SU-DHL-6 (cell line): ENCODE results near the gene RHCG.

ENCODE experiments used
- H2AFZ ChIP-seq: fragments of 200-600 bp; sonication (generic); 2 replicates; pipeline ENCODE4 v1.6.1; 2014; ENCODE audit warnings: low read depth, mild to moderate bottlenecking, moderate library complexity, mixed read lengths, antibody characterized with exemption, low read length; ENCODE audit not compliant: severe bottlenecking
- H3F3A ChIP-seq: fragments of 200-600 bp; shearing (Covaris generic); 2 replicates; pipeline ENCODE4 v1.6.0; 2016; ENCODE audit warnings: antibody characterized with exemption, mild to moderate bottlenecking; ENCODE audit not compliant: insufficient read depth
- H3K27ac ChIP-seq: fragments of 200-600 bp; sonication (generic); 2 replicates; pipeline ENCODE4 v1.5.1; 2016; ENCODE audit warnings: low read depth, mild to moderate bottlenecking, low read length, moderate library complexity, mixed read lengths
- H3K27me3 ChIP-seq: fragments of 200-600 bp; sonication (generic), shearing (Covaris generic); 2 replicates; pipeline ENCODE4 v1.6.0; 2014; ENCODE audit warnings: mild to moderate bottlenecking, low read length
- H3K36me3 ChIP-seq: fragments of 200-600 bp; sonication (generic); 2 replicates; pipeline ENCODE4 v1.6.1; 2014; ENCODE audit warnings: mild to moderate bottlenecking, low read length, mixed read lengths
- H3K4me2 ChIP-seq: fragments of 300-600, 200-600 bp; shearing (Covaris generic), sonication (generic); 2 replicates; pipeline ENCODE4 v1.6.0; 2014; ENCODE audit warnings: low read length, low read depth, mild to moderate bottlenecking; ENCODE audit not compliant: poor library complexity, severe bottlenecking
- H3K4me3 ChIP-seq: fragments of 200-600 bp; sonication (generic); 2 replicates; pipeline ENCODE4 v1.5.1; 2014; ENCODE audit warnings: antibody characterized with exemption, low read length, mild to moderate bottlenecking, mixed read lengths; ENCODE audit not compliant: insufficient read depth, poor library complexity, severe bottlenecking
- H3K79me2 ChIP-seq: fragments of 200-600 bp; sonication (generic); 2 replicates; pipeline ENCODE4 v1.6.1; 2014; ENCODE audit warnings: mild to moderate bottlenecking, low read length, moderate library complexity; ENCODE audit not compliant: insufficient read depth
- H3K9ac ChIP-seq: fragments of 200-600 bp; sonication (generic); 2 replicates; pipeline ENCODE4 v1.7.0; 2014; ENCODE audit warnings: mild to moderate bottlenecking, low read length
- H3K9me2 ChIP-seq: fragments of 200-600 bp; sonication (generic); replicated peaks from 2 replicates; pipeline ENCODE4 v1.6.1; 2014; ENCODE audit warnings: low read length; ENCODE audit not compliant: insufficient read depth
- H3K9me3 ChIP-seq: fragments of 200-600 bp; sonication (generic); 2 replicates; pipeline ENCODE4 v1.6.1; 2014; ENCODE audit warnings: low read length, mixed read lengths; ENCODE audit not compliant: insufficient read depth
- H4K20me1 ChIP-seq: fragments of 200-600 bp; sonication (generic); 2 replicates; pipeline ENCODE4 v1.6.1; 2014; ENCODE audit warnings: low read depth, mild to moderate bottlenecking, antibody characterized with exemption, low read length, moderate library complexity, mixed read lengths
- EZH2phosphoT487 ChIP-seq: fragments of 200-600 bp; sonication (generic), shearing (Covaris generic); conservative IDR thresholded peaks from 2 replicates; pipeline ENCODE4 v1.6.1; 2018; ENCODE audit warnings: mild to moderate bottlenecking, antibody characterized with exemption, low read length, moderate library complexity, mixed read lengths
- TF ChIP-seq, protein P1 (sequence below): fragments of 200-600 bp; sonication (generic); IDR thresholded peaks from one replicate; pipeline ENCODE4 v1.5.1; 2017; ENCODE audit warnings: antibody characterized with exemption, mild to moderate bottlenecking, low read length, moderate library complexity; ENCODE audit not compliant: insufficient read depth, poor library complexity, severe bottlenecking

The RHCG gene

DNA sequence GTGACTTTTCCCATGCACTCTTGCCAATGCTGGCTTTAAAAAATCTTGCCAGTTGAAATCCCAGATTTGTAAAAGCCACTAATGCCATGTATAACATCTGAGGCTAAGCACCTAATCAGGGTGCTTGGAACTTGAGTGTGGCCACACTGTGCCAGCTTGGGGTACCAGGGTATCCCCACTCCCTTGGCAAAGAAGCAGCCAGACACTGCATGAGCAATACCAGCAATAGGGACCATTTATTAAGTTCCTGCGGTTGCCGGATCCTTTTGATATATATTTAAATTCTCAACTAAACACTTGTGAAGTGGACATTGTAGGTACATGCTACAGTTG lies 2.2 kb upstream of the RHCG start:
- Histone ChIP-seq H3K9ac (no peak overlapping the region), H3K27me3 (no peaks in the 10 kb centered on the region), H3K79me2 (no peaks in the 10 kb centered on the region), H3K9me2 (no peaks in the 10 kb centered on the region), H3K9me3 (no peaks in the 10 kb centered on the region), H2AFZ (no peak overlapping the region), H3K4me3 (no peak overlapping the region), H3F3A (no peaks in the 10 kb centered on the region), H4K20me1 (no peaks in the 10 kb centered on the region), H3K27ac (no peak overlapping the region), H3K4me2 (no peak overlapping the region), H3K36me3 (no peaks in the 10 kb centered on the region)
- no peak for TF ChIP-seq EZH2phosphoT487
- TF ChIP-seq, protein P1, sequence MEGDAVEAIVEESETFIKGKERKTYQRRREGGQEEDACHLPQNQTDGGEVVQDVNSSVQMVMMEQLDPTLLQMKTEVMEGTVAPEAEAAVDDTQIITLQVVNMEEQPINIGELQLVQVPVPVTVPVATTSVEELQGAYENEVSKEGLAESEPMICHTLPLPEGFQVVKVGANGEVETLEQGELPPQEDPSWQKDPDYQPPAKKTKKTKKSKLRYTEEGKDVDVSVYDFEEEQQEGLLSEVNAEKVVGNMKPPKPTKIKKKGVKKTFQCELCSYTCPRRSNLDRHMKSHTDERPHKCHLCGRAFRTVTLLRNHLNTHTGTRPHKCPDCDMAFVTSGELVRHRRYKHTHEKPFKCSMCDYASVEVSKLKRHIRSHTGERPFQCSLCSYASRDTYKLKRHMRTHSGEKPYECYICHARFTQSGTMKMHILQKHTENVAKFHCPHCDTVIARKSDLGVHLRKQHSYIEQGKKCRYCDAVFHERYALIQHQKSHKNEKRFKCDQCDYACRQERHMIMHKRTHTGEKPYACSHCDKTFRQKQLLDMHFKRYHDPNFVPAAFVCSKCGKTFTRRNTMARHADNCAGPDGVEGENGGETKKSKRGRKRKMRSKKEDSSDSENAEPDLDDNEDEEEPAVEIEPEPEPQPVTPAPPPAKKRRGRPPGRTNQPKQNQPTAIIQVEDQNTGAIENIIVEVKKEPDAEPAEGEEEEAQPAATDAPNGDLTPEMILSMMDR: no peak

DNA sequence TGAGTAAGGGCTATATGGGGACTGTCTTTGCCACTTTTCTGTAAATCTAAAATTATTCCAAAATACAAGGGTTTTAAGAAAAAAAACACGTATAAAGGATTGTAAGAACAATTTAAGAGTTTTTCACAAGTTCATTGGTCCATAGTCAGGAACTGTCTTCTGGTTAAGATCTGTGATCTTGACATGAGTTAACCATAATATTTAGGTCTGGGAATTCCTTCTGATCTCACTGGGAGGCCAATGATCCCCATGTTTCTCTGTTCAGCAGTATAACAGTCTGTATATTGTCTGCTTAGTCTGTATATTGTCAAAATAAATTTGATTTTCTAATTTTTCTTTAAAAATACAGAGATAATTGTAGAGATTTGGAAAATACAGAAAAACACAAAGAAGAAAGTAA lies 848 bp upstream of the RHCG start:
- Histone ChIP-seq H3K27me3 (no peaks in the 10 kb centered on the region), H4K20me1 (no peaks in the 10 kb centered on the region), H3K4me2 (no peak overlapping the region), H3F3A (no peaks in the 10 kb centered on the region), H2AFZ (no peak overlapping the region), H3K4me3 (no peak overlapping the region), H3K9me2 (no peaks in the 10 kb centered on the region), H3K36me3 (no peaks in the 10 kb centered on the region), H3K9me3 (no peaks in the 10 kb centered on the region), H3K9ac (no peak overlapping the region), H3K79me2 (no peaks in the 10 kb centered on the region), H3K27ac (no peak overlapping the region)
- TF ChIP-seq, protein P1: no peak
- TF ChIP-seq EZH2phosphoT487: no peak

DNA sequence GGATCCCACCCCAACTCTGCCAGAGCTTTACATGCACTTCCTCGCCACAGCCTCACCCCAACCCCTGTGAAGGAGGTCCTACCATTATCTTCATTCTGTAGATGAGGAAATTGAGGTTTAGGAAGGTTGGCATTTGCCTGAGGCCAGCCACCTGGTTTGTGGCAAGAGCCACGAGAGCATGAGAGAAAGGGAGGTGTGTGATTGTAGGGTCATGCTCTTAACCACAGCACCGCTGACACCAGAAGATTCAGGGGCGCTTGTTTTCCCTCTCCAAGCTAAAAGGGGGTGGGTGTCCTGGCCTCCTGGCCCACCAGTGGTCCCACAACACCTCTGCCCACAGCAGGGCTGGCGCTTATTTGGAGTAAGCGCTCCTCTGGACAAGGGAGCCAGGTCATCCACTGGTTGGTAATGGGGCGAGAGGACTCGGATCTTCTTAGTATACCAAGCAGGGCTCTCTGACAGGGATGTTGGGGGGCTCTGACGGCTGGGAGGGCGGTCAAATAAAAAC lies 691 bp downstream of the RHCG start:
- Histone ChIP-seq H3K4me2 (no peak overlapping the region), H3F3A (no peaks in the 10 kb centered on the region)

More for the DNA sequence above, 691 bp downstream of the RHCG start:
- Histone ChIP-seq H2AFZ (no peak overlapping the region), H3K27me3 (no peaks in the 10 kb centered on the region), H3K4me3 (no peak overlapping the region), H3K79me2 (no peaks in the 10 kb centered on the region), H3K36me3 (no peaks in the 10 kb centered on the region), H3K27ac (no peak overlapping the region), H3K9ac (no peak overlapping the region), H3K9me3 (no peaks in the 10 kb centered on the region), H3K9me2 (no peaks in the 10 kb centered on the region), H4K20me1 (no peaks in the 10 kb centered on the region)
- TF ChIP-seq, protein P1: no peak
- TF ChIP-seq EZH2phosphoT487: no peak
